Measurements from ENCODE around the gene PSMD1. TPM values are rescaled to one million over a fixed set of nuclear protein-coding genes. Genes with fewer than 3 reads are reported as not detected.

The PSMD1 gene
- total and polyA plus RNA-seq, 2 of the 8 experiments (the other 6 are each of a cell fraction or from before 2014, with no cell fraction given): 179 to 272 TPM

DNA sequence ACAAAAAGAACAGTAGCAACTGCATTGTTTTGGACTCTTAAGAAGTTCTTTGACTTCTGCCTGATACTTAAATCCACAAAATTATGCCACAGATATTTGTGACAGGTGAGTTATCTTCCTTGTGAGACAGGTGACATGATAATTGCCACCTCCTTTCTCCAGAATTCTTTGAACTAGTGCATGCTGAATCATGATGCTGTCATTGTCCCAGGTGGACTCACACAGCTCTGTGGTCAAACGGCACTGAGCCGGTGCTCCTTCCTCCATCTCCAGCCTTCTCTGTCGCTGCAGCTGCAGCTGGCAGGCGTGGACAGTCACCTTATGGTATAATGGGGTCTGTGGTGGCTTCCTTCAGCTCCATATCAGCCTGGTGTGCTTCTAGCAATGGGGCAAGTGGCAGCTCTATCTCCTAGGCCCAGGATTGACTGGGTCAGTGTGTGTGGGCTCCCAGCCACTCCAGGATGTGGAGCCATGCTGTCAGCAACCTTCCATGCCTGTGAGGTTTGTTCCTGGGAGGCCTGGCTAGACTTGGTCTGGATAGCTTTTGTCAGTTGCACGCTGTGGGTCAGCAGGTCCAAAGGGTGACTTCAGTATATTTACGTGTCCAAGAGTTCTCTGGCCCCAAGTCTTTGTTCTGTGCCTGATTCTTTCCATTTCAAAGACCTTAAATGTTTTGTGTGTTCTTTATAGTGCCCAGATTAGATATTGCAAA lies 157.4 kb downstream of the PSMD1 start:
- no peak overlapping the region for H2BK5ac ChIP-seq (ENCODE audit: low read depth, low read length)
- no peak overlapping the region for H4K5ac ChIP-seq (ENCODE audit: insufficient read length, low read depth, low read length)
- POLR2A ChIA-PET (ENCODE audit: partially characterized antibody): interaction anchor here (0.6 to 1.3 kb wide), 2 partner anchors 17 to 250 kb away, joined by 3 to 4 read pairs; partner anchors contain the start of gene NCL
- peaks cover 2 to 40% (median 15%) of the 10 kb centered on the region in 4 experiments; a peak in 7 of 8 replicates for H3K36me3 ChIP-seq (ENCODE audit: control insufficient read depth in 2 of 4, insufficient read depth in 4 of 4, low read length in 3 of 4)
- H3K79me1 ChIP-seq (ENCODE audit: low read depth, low read length): no peaks in the 10 kb centered on the region
- no peaks in the 10 kb centered on the region for H3K79me2 ChIP-seq (ENCODE audit: control insufficient read depth in 1 of 2, insufficient read depth in 2 of 2, low read length in 2 of 2)
- no peak overlapping the region for H2AK5ac ChIP-seq (ENCODE audit: low read depth, low read length)
- H2BK20ac ChIP-seq (ENCODE audit: low read length): no peak overlapping the region
- H2AFZ ChIP-seq (ENCODE audit: low read length): no peak overlapping the region
- H3K9ac ChIP-seq (replicated peaks in 1 of 4; ENCODE audit: extremely low read depth in 1 of 4, low read depth in 3 of 4, low read length in 3 of 4): no peak overlapping the region
- no peak overlapping the region for H3K4me3 ChIP-seq (ENCODE audit: extremely low read depth in 1 of 4, insufficient read depth in 2 of 4, low read depth in 3 of 4, low read length in 4 of 4)
- H3K18ac ChIP-seq (ENCODE audit: extremely low read depth, low read length): no peak overlapping the region
- DNase-seq (ENCODE audit: low read depth in 1 of 2, low spot score in 2 of 2) (no peak), FAIRE-seq (no peak)
- no peaks in the 10 kb centered on the region for H3K27me3 ChIP-seq (replicated peaks in 1 of 4; ENCODE audit: control insufficient read depth in 3 of 4, extremely low read depth in 1 of 4, insufficient read depth in 3 of 4, low read length in 3 of 4)
- H2BK120ac ChIP-seq (replicated peaks; ENCODE audit: low read depth, low read length): no peak overlapping the region
- H4K8ac ChIP-seq (ENCODE audit: extremely low read depth, insufficient read depth, low read length): no peak overlapping the region
- no peaks in the 10 kb centered on the region for H3K9me3 ChIP-seq (ENCODE audit: insufficient read depth in 2 of 2, low read depth in 1 of 2, low read length in 1 of 2)
- no peak overlapping the region for H3K4me2 ChIP-seq (ENCODE audit: insufficient read depth in 1 of 2, low read depth in 2 of 2, low read length in 2 of 2)
- no peak overlapping the region for H3K23ac ChIP-seq (ENCODE audit: insufficient read length)
- H4K91ac ChIP-seq (replicated peaks; ENCODE audit: insufficient read length, low read length): no peak overlapping the region
- 94% methylated on average over 6 of the region's 6 CpGs; no CpG with 5 or more reads in 1 of the 2 experiments for WGBS, 2 experiments (ENCODE audit: extremely low coverage in 1 of 2, insufficient coverage in 1 of 2, insufficient read length in 1 of 2, insufficient replicate concordance in 2 of 2, low coverage in 1 of 2, low lambda C conversion rate in 2 of 2, missing lambda C conversion rate in 1 of 2)
- no peaks in the 10 kb centered on the region for H3K23me2 ChIP-seq (ENCODE audit: low read depth, low read length)
- no peak overlapping the region for H3K56ac ChIP-seq (replicated peaks; ENCODE audit: insufficient read length, low read depth, low read length)
- no peak overlapping the region for H2BK15ac ChIP-seq (ENCODE audit: low read length)
- no peak overlapping the region for H3K14ac ChIP-seq (ENCODE audit: insufficient read length)
- H2BK12ac ChIP-seq (ENCODE audit: low read depth, low read length): no peak overlapping the region
- no peaks in the 10 kb centered on the region for H3K4me1 ChIP-seq (replicated peaks in 1 of 4; ENCODE audit: control insufficient read depth in 3 of 4, insufficient read depth in 4 of 4, low read length in 3 of 4)
- CTCF ChIA-PET (ENCODE audit: partially characterized antibody): interaction anchor here (0.7 to 2.6 kb wide), 5 partner anchors 12 to 86 kb away, joined by 3 to 11 read pairs (median 3); no protein-coding TSS in a partner anchor
- H4K20me1 ChIP-seq (replicated peaks in 1 of 2; ENCODE audit: control insufficient read depth in 1 of 2, insufficient read depth in 2 of 2, low read length in 2 of 2): no peaks in the 10 kb centered on the region
- H3K4ac ChIP-seq (replicated peaks; ENCODE audit: insufficient read length, low read depth, low read length): no peak overlapping the region
- H3K27ac ChIP-seq (ENCODE audit: low read depth, low read length): no peak overlapping the region
- TF ChIP-seq, protein P1, sequence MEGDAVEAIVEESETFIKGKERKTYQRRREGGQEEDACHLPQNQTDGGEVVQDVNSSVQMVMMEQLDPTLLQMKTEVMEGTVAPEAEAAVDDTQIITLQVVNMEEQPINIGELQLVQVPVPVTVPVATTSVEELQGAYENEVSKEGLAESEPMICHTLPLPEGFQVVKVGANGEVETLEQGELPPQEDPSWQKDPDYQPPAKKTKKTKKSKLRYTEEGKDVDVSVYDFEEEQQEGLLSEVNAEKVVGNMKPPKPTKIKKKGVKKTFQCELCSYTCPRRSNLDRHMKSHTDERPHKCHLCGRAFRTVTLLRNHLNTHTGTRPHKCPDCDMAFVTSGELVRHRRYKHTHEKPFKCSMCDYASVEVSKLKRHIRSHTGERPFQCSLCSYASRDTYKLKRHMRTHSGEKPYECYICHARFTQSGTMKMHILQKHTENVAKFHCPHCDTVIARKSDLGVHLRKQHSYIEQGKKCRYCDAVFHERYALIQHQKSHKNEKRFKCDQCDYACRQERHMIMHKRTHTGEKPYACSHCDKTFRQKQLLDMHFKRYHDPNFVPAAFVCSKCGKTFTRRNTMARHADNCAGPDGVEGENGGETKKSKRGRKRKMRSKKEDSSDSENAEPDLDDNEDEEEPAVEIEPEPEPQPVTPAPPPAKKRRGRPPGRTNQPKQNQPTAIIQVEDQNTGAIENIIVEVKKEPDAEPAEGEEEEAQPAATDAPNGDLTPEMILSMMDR (IDR thresholded peaks at IDR 0.05; ENCODE audit: control extremely low read depth in 1 of 3, insufficient read depth in 1 of 3, low read depth in 1 of 3, low read length in 3 of 3): no peak
- no peak for TF ChIP-seq SIRT6 (IDR thresholded peaks at IDR 0.05; ENCODE audit: low read length)
- TF ChIP-seq EP300 (IDR thresholded peaks at IDR 0.05; ENCODE audit: borderline replicate concordance in 1 of 2, low read depth in 2 of 2, low read length in 2 of 2): no peak
- no peak for TF ChIP-seq ZNF274 (IDR thresholded peaks at IDR 0.05; ENCODE audit: borderline replicate concordance, extremely low read depth, low read length)
- TF ChIP-seq EGR1 (IDR thresholded peaks at IDR 0.05; ENCODE audit: borderline replicate concordance, low read depth, low read length): no peak
- TF ChIP-seq PHF8 (conservative IDR thresholded peaks at IDR 0.05; ENCODE audit: low read depth, low read length): no peak
- no peak for TF ChIP-seq SP2 (IDR thresholded peaks at IDR 0.05; ENCODE audit: low read length)
- no peak for TF ChIP-seq BRCA1 (IDR thresholded peaks at IDR 0.05; ENCODE audit: low read depth, low read length)
